Ovary (tissue), 10 donors: Measurements from ENCODE around the gene GRXCR1. TPM values are rescaled to one million over a fixed set of nuclear protein-coding genes. Genes with fewer than 3 reads are reported as not detected.

Experiments
- DNase-seq, 5 donors: peaks; one replicate each; pipeline ENCODE4 v3.0.0-alpha.2; 2019 to 2020
- H3K27ac ChIP-seq, 2 donors: fragments of 200-600 bp; one replicate each; pipeline versions ENCODE4 v1.5.1 to v1.8.0; 2019 to 2022
- H3K27me3 ChIP-seq: fragments of 200-600 bp; one replicate; pipeline ENCODE4 v1.8.0; 2022
- H3K36me3 ChIP-seq: fragments of 200-600 bp; sonication (generic); one replicate; pipeline ENCODE4 v1.5.1; 2019
- H3K4me1 ChIP-seq: one replicate; pipeline ENCODE4 v1.8.1; 2013; ENCODE audit warnings: mild to moderate bottlenecking, moderate library complexity; ENCODE audit not compliant: insufficient read depth
- H3K4me3 ChIP-seq: fragments of 200-600 bp; sonication (generic); one replicate; pipeline ENCODE4 v1.5.1; 2017
- H3K9me3 ChIP-seq, 2 donors: fragments of 200-600 bp in 1 of 2; sonication (generic) in 1 of 2; one replicate each; pipeline versions ENCODE4 v1.5.1 to v1.8.1; 2013 to 2019; ENCODE audit warnings: mild to moderate bottlenecking in 1 of 2, moderate library complexity in 1 of 2
- EP300 ChIP-seq: sonication (generic); formaldehyde crosslinking; IDR thresholded peaks from one replicate; pipeline ENCODE4 v1.6.1; 2017; ENCODE audit warnings: antibody characterized with exemption
- POLR2A ChIP-seq: fragments of 450-650 bp; IDR thresholded peaks from one replicate; pipeline ENCODE4 v1.6.1; 2017; ENCODE audit warnings: antibody characterized with exemption, mild to moderate bottlenecking, moderate library complexity
- WGBS, 3 donors: extraction: QIAGEN DNeasy Blood & Tissue Kit in 1 of 3; methylation state at CpG; one replicate each; pipeline versions ENCODE4 v1.1.5 to v1.1.7; 2013 to 2017; 5-methylcytosine and 5-hydroxymethylcytosine counted together
- intact Hi-C, 4 donors: fragments of 100-400 bp; cut with DNase I; formaldehyde crosslinking; loops; one replicate each; pipeline versions ENCODE4 v1.11.0 to v1.15.1; 2022 to 2023
- long read RNA-seq, 3 donors: library from polyadenylated mRNA in 2 of 3; unstranded in 2 of 3; transcript quantifications; one replicate each; pipeline ENCODE4 v2.0.0 and lab custom pipeline, GENCODE V29; 2021 to 2026
- polyA plus RNA-seq, 2 donors: library from polyadenylated mRNA; stranded (reverse); fragments of 200-250 nt in 1 of 2; fragments of 350-450 nt in 1 of 2; fragmentation: Illumina TruSeq in 1 of 2; extraction: RNeasy Lipid Tissue Mini Kit (QIAGEN cat#74804) in 1 of 2; gene quantifications; one replicate each; pipeline ENCODE4 v1.2.3, GENCODE V29; 2013 to 2014
- total RNA-seq, 7 donors: library from RNA; depleted of rRNA in 2 of 7; stranded (reverse); fragments of >200 nt in 2 of 7; fragmentation: NEBNext Ultra II Directional in 3 of 7; extraction: Animal tissue kit (Norgen Biotek cat#: 25700) in 3 of 7; gene quantifications; one replicate each; pipeline versions ENCODE4 v1.1.0 to v1.2.4, GENCODE V29; 2016 to 2023
- TF ChIP-seq, protein P1 (sequence below), 3 donors: fragments of 450-650 bp in 2 of 3; fragments of 200-600 bp in 1 of 3; IDR thresholded peaks; one replicate each; pipeline versions ENCODE4 v1.5.1 to v1.8.0; 2016 to 2022; ENCODE audit warnings: antibody characterized with exemption in 3 of 3, mild to moderate bottlenecking in 1 of 3
- donor health status: DM: no; HTN: no; CAD: no; lungs with moderate emphysema.
- donor health status: DM: no; HTN: no; CAD: no.
- donor health status: Bipolar disorder and iron deficiency.
- donor health status: DM: yes; HTN: yes; CAD: no.
- donor health status: DM: no; HTN: no; CAD: no.
- donor health status: DM: yes; HTN: yes; CAD: no.

GRXCR1 gene
- not detected for total RNA-seq
- not detected for polyA plus RNA-seq
- long read RNA-seq, donor 1 = 0 reads
- long read RNA-seq, donor 2 = 0 reads
- long read RNA-seq, donor 3 = 0 reads

DNA sequence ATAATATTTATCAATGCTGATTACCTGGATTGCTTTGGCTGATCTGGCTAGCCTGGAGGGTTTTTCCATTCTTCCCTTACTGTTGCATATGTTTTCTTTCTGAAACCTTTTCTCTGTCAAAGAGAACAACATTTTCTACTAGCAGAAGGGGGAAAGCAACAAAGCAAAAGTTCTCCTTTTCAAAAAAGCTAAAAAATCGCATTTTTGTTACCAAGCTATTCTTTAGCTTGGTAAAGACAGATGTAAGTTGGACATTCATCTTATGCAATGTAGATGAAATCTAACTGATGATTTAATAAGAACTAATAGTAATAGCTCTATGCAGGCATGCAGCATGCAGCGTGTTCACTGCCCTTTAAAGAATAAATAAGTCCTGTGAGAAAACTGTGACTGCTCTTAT is at the start of gene GRXCR1:
Gene GRXCR1, plus strand, starts transcription at position 301 of the 400 bp plus-strand sequence. CDS start 554 bp downstream, outside the sequence.
- H3K27ac ChIP-seq = no peak within 1 kb of the TSS
- no peaks in the 10 kb centered on the region for H3K9me3 ChIP-seq
- H3K36me3 ChIP-seq = no peaks in the 10 kb centered on the region
- WGBS, 3 donors = 68 to 88% (median 85%) methylated on average over 2 of the region's 2 CpGs
- DNase-seq = no peak
- TF ChIP-seq POLR2A (no peak), EP300 (no peak)
- TF ChIP-seq, protein P1, sequence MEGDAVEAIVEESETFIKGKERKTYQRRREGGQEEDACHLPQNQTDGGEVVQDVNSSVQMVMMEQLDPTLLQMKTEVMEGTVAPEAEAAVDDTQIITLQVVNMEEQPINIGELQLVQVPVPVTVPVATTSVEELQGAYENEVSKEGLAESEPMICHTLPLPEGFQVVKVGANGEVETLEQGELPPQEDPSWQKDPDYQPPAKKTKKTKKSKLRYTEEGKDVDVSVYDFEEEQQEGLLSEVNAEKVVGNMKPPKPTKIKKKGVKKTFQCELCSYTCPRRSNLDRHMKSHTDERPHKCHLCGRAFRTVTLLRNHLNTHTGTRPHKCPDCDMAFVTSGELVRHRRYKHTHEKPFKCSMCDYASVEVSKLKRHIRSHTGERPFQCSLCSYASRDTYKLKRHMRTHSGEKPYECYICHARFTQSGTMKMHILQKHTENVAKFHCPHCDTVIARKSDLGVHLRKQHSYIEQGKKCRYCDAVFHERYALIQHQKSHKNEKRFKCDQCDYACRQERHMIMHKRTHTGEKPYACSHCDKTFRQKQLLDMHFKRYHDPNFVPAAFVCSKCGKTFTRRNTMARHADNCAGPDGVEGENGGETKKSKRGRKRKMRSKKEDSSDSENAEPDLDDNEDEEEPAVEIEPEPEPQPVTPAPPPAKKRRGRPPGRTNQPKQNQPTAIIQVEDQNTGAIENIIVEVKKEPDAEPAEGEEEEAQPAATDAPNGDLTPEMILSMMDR (IDR thresholded peaks at IDR 0.05) = no peak
- intact Hi-C loops = no loop called here
- no peaks in the 10 kb centered on the region for H3K4me1 ChIP-seq
- no peak within 1 kb of the TSS for H3K4me3 ChIP-seq
- H3K27me3 ChIP-seq = no peaks in the 10 kb centered on the region

DNA sequence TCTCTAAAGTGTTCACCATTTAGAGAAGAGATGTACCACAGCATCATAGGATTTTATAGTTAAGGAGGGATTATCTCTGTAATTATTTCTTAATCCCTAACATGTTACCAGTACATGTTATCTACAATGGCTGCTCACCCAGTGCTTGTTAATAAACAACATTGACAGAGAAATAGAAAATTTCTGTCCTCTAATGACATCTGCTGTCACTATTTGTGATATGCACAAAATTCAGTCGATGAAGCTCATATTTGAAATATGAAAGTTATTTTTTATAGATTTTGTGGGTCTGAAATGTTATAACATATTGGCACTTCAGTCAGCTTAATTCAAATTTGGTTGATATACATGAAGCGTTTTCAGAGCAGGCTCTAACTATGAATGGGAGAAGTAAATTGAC is 48.8 kb upstream of the GRXCR1 start:
- no peak overlapping the region for H3K27ac ChIP-seq
- no peak overlapping the region for H3K4me3 ChIP-seq
- no peaks in the 10 kb centered on the region for H3K4me1 ChIP-seq
- intact Hi-C loops = no loop called here
- no peaks in the 10 kb centered on the region for H3K36me3 ChIP-seq
- no peak for DNase-seq
- WGBS, 3 donors = 70 to 79% (median 71%) methylated on average over 2 of the region's 2 CpGs
- no peaks in the 10 kb centered on the region for H3K27me3 ChIP-seq
- H3K9me3 ChIP-seq = no peaks in the 10 kb centered on the region
- TF ChIP-seq POLR2A (no peak), EP300 (no peak)
- TF ChIP-seq, protein P1 (IDR thresholded peaks at IDR 0.05) = no peak

DNA sequence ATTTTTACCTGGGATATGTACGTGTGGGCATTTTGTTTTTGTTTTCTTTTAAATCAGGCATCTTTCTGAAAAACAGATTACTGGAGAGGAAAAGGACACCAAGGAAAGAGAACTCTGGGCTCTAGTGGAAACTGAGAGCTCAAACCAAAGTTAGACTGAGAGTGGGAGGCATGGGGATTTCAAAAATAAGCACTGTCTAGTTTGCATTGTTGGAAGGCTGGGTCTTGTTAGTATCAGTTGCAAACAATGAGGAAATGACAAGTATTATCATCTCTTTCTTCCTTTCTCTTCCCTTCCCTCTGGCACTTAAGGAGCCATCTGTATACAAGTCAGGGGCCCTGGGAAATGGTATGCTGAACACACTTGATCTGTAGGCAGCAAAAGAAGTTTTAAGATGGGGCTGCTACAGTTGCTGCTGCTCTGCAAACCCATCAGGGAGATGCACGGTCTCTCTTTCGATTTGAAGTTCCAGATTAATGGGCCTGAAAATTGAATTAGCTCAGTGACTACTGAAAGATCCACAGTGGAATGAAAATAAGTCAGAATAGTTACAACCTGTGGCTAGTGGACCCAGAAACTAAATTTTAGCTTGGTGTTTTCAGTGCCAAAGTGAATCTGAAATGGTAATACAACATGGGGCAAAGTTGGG is 48.0 kb upstream of the GRXCR1 start:
- Histone ChIP-seq H3K4me3 (no peak overlapping the region), H3K27me3 (no peaks in the 10 kb centered on the region), H3K36me3 (no peaks in the 10 kb centered on the region), H3K4me1 (no peaks in the 10 kb centered on the region), H3K9me3 (no peaks in the 10 kb centered on the region), H3K27ac (no peak overlapping the region)
- intact Hi-C loops = no loop called here
- 61 to 66% (median 62%) methylated on average over 3 of the region's 3 CpGs for WGBS, 3 donors
- TF ChIP-seq POLR2A (no peak), EP300 (no peak)
- TF ChIP-seq, protein P1 (IDR thresholded peaks at IDR 0.05) = no peak
- no peak for DNase-seq

DNA sequence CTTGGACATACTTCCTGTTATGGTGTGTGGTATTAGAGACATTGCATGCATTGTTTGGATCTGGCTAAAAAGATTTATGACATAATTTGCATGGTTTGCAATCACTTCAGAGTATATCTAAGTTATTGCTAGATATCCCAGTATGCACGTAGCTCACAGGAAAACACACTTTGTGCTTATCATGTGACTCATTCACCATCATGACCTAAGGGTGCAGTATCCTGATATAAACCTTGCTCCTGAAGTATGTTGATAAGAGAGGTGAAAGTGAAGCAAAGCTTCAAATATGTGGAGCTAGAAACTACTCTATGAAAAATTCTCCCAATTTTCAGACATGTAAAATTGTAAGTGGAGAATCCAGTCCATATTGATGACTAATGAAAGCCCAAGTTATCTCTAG is 46.9 kb upstream of the GRXCR1 start:
- Histone ChIP-seq H3K4me1 (no peaks in the 10 kb centered on the region), H3K4me3 (no peak overlapping the region), H3K9me3 (no peaks in the 10 kb centered on the region), H3K27ac (no peak overlapping the region), H3K36me3 (no peaks in the 10 kb centered on the region), H3K27me3 (no peaks in the 10 kb centered on the region)
- intact Hi-C loops = no loop called here
- WGBS, 3 donors = 0 to 5% (median 4%) methylated on average over 1 of the region's 1 CpG
- no peak for TF ChIP-seq EP300
- no peak for DNase-seq

- intact Hi-C loops = no loop called here
- H3K27me3 ChIP-seq = no peaks in the 10 kb centered on the region
Measured at GRCh38 chr4:42855779-42856178, 36.7 kb upstream of the GRXCR1 start.

More at GRCh38 chr4:42855779-42856178, 36.7 kb upstream of the GRXCR1 start:
- DNase-seq = no peak
- Histone ChIP-seq H3K9me3 (no peaks in the 10 kb centered on the region), H3K27ac (no peak overlapping the region), H3K4me3 (no peak overlapping the region), H3K36me3 (no peaks in the 10 kb centered on the region), H3K4me1 (no peaks in the 10 kb centered on the region)
- TF ChIP-seq EP300 (no peak), POLR2A (no peak)
- TF ChIP-seq, protein P1 (IDR thresholded peaks at IDR 0.05) = no peak
